NCI-H345 treated with DMSO at 0.1 percent for 48 hours (cell line): ENCODE data around the gene BRI3.

Experiments
- DNase-seq: peaks from one replicate; lab custom pipeline; 2025; ENCODE audit not compliant: unreplicated experiment; lab: John Stamatoyannopoulos, UW

BRI3 gene

DNA sequence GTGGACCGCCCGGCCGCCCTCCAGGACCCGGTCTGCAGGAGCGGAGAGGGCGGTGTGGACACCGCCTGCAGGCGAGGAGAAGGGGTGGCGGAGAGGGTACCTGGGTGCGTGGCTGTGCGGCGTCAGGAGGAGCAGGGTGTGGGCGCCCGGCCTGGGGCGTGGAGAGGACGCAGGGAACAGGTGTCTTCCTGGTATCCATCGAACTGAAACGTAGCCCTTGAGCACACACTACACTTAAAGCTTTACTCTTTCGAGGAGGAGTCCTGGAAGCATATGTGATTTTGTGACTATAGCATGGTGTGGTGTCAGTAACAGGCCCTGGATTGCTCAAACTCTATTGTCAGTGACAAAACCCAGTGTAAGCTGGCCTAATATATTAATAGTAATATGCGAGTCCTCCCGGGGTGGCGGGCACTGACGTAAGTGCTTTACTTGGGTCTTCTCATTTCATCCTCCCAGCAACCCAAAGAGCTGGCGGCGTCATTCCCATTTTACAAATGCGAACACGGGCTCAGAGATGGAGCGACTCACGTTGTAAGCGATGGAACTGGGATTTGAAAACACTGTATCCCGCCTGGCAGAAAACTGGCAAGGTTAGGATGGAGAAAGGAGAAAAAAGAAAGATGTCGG is 28.9 kb upstream of the BRI3 start:
- no peak for DNase-seq

DNA sequence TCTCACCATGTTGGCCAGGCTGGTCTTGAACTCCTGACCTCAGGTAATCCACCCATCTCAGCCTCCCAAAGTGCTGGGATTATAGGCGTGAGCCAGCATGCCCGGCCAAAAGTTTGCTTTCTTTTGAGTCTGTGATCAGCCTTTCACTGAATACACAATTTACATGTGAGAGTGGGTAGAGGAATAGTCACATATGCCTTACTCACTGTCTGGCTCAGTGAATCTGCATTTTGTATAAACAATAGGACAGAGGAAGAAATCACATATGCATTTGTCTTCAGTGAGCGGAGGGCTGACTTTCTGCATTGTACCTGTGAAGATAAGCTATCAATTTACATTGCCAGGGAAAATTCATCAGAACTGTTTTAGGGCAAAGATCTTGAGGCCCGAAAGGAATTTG is 27.0 kb upstream of the BRI3 start:
- no peak for DNase-seq

- DNase-seq: no peak
These were observed 26.4 kb upstream of the BRI3 start for GRCh38 chr7:98254951-98255610.

- DNase-seq: no peak
These were observed 25.1 kb upstream of the BRI3 start for GRCh38 chr7:98256431-98256830.

GRCh38 chr7:98257701-98258100 is 23.8 kb upstream of the BRI3 start:
- DNase-seq: no peak

GRCh38 chr7:98265841-98266271 is 15.6 kb upstream of the BRI3 start:
- no peak for DNase-seq

DNA sequence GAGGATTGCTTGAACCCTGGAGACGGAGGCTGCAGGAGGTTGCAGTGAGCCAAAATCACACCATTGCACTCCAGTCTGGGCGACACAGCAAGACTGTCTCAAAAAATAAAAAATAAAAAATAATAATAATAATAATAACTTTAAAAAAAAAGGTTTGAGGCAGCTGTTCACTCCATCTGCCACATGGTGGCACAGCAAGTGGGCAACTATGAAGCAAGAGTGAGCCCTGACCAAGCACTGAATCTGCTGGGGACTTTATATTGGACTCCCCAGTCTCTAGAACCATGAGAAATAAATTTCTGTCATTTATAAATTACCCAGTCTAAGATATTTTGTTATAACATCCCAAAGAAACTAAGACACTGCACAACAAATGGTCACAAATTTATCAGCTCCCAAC is 14.6 kb upstream of the BRI3 start:
- no peak for DNase-seq

GRCh38 chr7:98267303-98267702 is 14.2 kb upstream of the BRI3 start:
- no peak for DNase-seq

- DNase-seq: no peak
These were observed 5.2 kb upstream of the BRI3 start for GRCh38 chr7:98276241-98276761.

GRCh38 chr7:98278408-98278807 is 3.1 kb upstream of the BRI3 start:
- DNase-seq: no peak

DNA sequence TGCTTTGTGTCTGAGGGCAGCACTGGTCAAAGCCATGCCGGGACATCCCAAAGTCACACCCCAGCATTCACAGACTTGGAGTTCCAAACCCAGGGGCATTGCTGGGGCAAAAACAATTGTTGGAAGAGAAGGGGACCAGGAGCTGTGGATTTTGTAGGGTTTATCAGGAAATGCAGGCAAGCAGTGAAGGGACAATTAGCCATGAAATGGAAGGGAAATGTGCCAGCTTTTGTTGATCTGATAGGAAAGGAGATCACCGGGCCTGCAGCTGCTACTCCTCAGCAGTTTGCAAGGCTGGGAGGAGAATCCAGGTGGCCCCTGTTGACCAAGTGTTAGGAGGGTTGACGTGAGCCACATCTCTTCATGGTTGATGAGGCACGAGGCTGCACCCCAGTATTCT is 2.5 kb upstream of the BRI3 start:
- no peak for DNase-seq

DNA sequence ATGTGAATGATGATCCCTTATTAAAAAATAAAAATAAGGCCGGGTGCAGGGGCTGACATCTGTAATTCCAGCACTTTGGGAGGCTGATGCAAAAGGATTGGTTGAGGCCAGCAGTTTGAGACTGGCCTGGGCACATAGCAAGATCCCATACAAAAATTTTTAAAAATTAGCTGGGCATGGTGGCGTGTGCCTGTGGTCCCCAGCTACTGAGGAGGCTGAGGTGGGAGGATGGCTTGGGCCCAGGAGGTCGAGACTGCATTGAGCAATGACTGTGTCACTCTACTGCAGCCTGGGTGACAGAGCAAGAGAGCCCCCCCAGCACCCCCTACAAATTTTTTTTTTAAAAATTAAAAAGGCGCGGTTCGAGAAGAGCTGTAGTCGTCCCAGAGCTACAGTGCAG is 1.2 kb upstream of the BRI3 start:
- DNase-seq: no peak

DNA sequence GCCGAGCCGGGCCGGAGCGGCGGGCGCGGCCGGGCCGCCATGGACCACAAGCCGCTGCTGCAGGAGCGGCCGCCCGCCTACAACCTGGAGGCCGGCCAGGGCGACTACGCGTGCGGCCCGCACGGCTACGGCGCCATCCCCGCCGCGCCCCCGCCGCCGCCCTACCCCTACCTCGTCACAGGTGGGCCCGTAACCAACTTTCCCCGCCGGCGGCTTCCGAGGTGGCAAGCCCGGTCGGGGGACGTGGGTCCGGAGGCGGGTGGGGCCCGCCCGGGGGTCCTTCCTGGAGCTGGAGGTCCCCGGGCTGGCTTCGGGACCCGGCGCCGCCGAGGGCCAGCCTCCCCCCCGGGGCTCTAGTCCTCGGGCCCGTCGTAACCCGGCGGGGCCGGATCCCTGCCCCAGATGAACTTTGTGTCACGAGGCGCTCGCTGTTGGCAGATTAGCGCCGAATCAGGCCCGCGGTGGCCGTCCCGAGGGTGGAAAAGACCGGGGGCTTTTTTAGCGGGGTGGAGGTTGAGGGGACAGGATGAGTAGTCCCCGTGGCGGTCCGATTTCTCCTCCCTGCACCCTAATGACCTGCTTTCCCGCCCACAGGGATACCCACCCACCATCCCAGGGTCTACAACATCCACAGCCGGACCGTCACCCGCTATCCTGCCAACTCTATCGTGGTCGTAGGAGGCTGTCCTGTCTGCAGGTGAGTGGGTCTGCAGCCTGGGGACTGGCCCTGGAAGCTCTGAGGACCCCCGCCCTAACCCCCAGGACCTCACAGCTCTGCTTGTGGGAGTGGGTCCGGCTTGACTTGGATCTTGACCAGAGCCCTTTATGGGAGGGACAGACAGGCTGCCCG is 496 bp downstream of the BRI3 start:
- no peak for DNase-seq

DNA sequence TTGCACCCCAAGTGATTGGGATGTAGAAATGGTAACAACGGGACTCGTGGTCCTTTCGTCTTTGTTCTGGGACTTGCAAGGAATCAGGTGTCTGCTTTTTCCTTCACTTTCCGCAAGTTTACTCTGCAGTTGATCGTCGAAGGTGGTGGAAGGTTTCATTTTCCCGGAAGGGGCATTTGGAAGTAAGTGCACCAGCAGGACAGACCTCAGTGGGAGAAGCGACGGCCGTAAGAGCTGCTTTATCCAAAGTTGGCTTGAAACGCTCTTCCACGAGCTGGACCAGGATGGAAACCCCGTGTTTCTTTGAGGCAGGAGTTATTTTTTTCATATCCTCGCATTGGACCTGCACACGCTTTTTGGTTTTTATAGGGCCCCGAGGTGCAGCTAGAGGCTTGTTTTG is 1.2 kb downstream of the BRI3 start:
- no peak for DNase-seq

DNA sequence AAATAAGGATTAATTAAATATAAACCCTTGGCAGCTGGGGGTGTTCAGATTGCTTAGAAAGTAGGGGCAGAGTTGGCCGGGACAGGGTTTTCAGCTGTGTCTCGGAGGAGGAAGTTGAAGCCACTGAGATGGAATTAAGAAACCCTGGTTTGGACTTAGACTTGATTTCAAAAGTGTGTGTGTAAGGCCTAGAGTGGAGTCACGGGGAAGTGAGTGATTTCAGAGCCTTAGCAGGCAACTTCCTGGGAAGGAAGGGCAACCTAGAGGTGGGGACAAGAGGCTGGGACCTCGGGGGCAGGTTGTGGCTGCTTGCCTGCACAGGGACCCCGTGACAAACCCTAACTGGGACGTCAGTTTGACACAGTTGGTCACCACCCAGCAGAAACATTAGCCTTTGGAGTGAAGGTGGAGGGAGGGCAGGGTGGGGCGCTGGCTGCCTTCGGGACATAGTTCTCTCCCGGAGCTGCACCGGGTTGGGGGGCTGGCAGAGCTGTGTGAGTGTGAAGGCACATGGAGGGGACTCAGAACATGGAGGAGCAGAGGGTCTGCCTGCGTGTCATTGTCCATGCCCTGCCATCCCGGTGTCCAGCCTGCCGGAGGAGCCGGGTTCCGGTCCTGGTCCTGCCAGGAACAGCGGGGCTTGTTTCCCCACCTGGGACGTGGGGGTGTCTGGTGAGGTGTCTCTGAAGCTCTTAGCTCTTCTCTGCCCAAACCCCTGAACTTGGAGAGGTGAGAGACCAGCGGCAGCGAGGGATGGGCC is 1.8 kb downstream of the BRI3 start:
- DNase-seq: no peak

DNA sequence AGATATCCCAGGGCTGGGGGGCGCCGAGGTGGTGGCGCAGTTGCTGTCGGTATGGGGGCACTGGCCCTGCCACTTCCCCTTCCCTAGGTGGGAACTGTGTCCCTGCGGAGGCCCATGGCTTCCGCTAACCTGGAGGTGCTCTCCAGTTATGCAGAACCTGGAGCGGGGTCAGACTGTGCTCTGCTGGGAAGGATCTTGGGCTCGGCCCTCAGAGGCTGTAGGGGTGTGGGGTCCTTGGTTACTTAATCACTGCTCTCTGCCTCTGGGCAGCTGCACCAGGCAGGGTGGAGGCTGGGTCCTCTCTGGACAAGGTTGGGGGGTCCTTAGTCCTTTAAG is 2.4 kb downstream of the BRI3 start:
- DNase-seq: no peak

DNA sequence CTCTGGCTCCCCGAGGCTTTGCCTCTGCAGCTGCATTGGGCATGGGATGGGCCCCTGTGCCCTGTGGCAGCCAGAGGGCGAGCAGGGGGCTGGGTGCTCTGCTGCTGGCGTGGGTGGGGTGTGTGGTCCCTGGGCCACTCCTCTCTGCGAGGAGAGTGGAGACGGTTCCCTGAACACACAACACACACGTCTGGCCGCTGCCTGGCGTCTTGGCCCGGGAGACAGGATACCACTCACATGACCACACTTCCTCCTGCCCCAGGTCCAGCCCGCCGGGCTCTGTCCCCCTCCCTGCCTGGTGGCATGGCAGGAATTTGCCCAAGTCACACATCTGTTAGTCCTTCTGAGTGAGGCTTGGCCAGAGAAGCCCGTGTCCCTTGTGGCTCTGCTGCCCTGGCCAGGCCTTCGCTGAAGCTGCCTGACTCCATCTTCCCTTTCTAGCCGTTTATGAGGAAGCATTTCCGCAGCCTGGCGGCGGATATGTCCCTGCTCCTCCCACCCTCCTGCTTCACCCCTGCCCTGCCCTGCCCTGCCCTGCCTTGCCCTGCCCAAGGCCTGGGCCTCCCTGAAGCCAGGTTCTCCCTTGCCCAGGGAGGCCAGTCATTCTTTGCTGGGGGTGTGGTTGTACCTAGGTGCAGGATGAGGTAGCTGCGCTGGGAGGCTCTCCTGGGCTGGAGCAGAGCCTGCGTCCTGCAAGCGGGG is 3.0 kb downstream of the BRI3 start:
- no peak for DNase-seq

DNA sequence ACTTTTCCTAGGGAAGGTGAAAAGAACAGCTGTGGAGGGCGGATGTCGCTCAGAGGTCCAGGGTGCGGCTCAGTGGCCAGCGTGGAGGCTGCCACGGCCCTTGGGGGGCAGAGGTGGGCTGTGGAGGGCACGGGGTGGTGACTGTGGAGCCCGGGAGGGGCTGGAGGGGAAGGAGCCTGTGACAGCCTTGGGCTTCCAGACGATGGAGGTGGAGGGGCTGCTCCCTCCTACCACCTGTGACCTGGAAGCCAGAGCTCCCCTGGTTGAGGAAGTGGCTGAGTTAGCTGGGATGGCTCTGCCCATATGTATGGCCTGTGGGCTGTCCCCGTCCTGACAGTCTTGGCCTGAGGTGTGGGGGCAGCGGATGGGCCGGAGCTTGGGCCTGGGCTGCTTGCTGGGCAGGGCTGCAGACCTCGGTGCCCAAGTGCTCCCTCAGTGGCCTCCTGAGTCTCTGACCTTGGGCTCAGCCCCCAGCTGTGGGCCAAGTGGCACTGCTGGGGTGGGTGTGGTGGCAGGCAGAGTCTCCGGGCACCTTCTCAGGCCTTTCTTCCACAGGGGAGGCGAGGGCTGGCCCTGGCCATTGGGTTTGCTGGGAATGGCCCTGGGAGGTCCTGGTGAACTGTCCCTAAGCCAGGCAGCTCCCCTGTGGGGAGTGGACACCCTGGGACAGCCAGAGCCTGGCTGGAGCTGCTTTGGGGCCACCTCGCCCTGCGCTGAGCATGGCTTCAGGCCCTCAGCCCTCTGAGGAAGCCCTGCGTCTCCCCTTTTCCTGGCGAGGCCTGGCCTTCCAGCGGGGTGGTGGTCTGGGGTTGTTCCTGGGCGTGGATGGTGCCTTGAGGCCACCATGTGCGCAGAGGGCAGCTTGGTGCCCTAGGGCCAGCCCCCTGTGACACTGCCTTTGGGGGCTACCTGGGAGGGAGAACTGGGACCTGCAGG is 3.9 kb downstream of the BRI3 start:
- DNase-seq: no peak

- DNase-seq: no peak
These were observed 4.6 kb downstream of the BRI3 start for GRCh38 chr7:98286093-98286539.
